ENCODE results near the gene JMJD8. TPM values are rescaled to one million over a fixed set of nuclear protein-coding genes. Genes with fewer than 3 reads are reported as not detected.

JMJD8 gene
- total RNA-seq, 1 donor from 2014 or later = 64.5 TPM

DNA sequence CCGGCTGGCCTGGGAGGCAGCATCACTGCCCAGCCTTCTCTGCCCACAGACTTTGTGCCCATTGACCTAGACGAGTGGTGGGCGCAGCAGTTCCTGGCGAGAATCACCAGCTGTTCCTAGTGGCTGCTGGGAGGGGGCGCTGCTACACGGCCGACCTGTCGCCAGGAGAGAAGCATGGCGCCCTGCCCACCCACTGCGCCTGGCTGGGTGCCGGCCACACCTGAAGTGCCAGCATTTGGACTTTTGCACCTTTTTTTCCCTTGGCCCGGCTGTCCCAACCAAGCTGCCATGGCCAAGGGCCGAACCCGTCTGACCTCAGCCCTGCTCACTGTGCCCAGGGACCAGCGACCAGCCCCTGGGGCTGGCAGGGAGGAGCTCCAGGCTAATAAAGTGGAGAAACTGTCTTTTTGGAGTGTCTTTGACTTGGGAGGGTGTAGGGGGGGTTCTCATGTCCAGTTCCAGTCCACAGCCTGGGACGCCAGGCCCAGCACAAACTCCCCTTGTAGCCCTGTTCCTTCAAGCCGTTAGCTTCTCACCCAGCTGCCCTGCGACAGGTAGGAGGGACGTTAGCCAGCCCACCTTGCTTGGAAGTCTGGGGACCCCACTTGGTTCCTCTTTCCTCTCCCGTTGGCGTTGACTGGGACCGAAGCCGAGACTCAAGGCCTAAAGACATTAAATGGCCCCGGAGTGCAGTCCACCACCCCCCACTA, 35.9 kb downstream of the JMJD8 start:
- Mint-ChIP-seq H3K4me1 (no peaks in the 10 kb centered on the region), H3K27me3 (ENCODE audit: low read depth) (peaks cover 2% of the 10 kb centered on the region), H3K9me3 (no peaks in the 10 kb centered on the region), H3K36me3 (ENCODE audit: low read depth) (no peaks in the 10 kb centered on the region), H3K4me3 (peak overlapping the region; percentile 80), H3K27ac (ENCODE audit: unreplicated experiment) (peak overlapping the region; percentile 50)
- no peak for DNase-seq (ENCODE audit: low read depth, low spot score)
- peak; percentile 49 for TF ChIP-seq CTCF (conservative IDR thresholded peaks at IDR 0.05)

DNA sequence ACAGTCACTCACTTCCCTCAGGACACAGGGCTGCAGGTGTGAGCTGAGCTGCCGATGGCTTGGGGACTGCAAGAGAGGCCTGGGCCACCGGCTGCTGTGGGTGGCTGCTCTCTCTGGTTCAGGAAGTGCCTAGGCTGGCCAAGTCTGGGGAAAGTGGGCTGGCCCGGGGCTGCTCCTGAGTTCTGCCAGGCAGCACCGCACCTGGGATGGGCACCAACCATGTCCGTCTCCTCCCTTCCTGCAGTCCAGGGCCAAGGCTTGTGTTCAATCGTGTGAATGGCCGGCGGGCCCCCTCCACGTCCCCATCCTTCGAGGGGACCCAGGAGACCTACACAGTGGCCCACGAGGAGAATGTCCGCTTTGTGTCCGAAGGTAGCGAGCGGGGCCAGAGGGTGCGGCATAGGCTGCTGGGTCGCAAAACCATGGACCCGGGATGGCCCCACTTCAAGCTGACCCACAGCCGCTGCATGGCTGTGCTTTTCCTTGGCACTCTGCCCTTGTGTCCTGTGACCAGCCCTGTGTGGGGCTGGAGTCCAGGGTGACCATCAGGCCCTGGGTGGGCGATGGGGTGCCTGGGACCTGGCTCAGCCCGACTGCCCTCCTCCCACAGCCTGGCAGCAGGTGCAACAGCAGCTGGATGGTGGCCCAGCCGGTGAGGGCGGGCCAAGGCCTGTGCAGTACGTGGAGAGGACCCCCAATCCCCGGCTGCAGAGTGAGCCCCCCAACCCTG, 36.8 kb downstream of the JMJD8 start:
- Mint-ChIP-seq H3K4me1 (no peaks in the 10 kb centered on the region), H3K36me3 (ENCODE audit: low read depth) (no peaks in the 10 kb centered on the region), H3K27ac (ENCODE audit: unreplicated experiment) (no peak overlapping the region), H3K9me3 (no peaks in the 10 kb centered on the region), H3K27me3 (ENCODE audit: low read depth) (peaks cover 2% of the 10 kb centered on the region), H3K4me3 (peak overlapping the region; percentile 67)
- TF ChIP-seq CTCF (conservative IDR thresholded peaks at IDR 0.05) = no peak
- DNase-seq (ENCODE audit: low read depth, low spot score) = no peak

DNA sequence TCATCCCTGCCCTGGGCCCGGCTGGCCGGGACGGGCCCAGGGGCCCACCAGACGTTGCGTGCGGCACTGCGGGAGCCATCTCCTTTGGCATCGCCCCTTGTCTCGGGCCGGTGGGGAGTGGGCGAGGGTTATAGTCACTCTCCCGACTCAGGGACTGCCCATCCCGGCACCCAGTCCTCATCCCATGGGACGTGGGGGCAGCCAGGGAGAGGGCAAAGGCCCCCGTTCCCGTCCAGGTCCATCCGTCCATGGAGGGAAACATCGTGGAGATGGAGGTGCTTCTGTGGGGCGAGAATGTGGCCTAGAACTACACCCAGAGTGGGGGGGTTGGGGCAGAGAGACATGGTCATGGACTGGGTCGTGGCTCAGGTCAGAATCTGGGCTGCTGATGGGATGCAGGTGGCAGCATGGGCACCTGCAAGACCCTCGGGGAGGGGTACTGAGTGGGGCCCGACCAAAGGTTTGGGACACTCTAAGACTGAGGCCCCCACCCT, 37.4 kb downstream of the JMJD8 start:
- Mint-ChIP-seq H3K36me3 (ENCODE audit: low read depth) (no peaks in the 10 kb centered on the region), H3K4me3 (peak overlapping the region; percentile 67), H3K4me1 (no peaks in the 10 kb centered on the region), H3K27ac (ENCODE audit: unreplicated experiment) (no peak overlapping the region), H3K9me3 (no peaks in the 10 kb centered on the region), H3K27me3 (ENCODE audit: low read depth) (peaks cover 2% of the 10 kb centered on the region)
- no peak for DNase-seq (ENCODE audit: low read depth, low spot score)
- no peak for TF ChIP-seq CTCF (conservative IDR thresholded peaks at IDR 0.05)

- TF ChIP-seq CTCF (conservative IDR thresholded peaks at IDR 0.05) = no peak
- H3K27me3 Mint-ChIP-seq (ENCODE audit: low read depth) = peaks cover 2% of the 10 kb centered on the region
- no peaks in the 10 kb centered on the region for H3K9me3 Mint-ChIP-seq
- H3K4me3 Mint-ChIP-seq = peak overlapping the region; percentile 62
- H3K27ac Mint-ChIP-seq (ENCODE audit: unreplicated experiment) = no peak overlapping the region
- no peak for DNase-seq (ENCODE audit: low read depth, low spot score)
- H3K36me3 Mint-ChIP-seq (ENCODE audit: low read depth) = no peaks in the 10 kb centered on the region
- no peaks in the 10 kb centered on the region for H3K4me1 Mint-ChIP-seq
These were observed 38.1 kb downstream of the JMJD8 start for GRCh38 chr16:645852-646678.

GRCh38 chr16:644556-644955, 39.6 kb downstream of the JMJD8 start:
- Mint-ChIP-seq H3K9me3 (no peaks in the 10 kb centered on the region), H3K27ac (ENCODE audit: unreplicated experiment) (no peak overlapping the region), H3K4me1 (no peaks in the 10 kb centered on the region), H3K36me3 (ENCODE audit: low read depth) (no peaks in the 10 kb centered on the region), H3K4me3 (peak overlapping the region; percentile 76), H3K27me3 (ENCODE audit: low read depth) (peaks cover 2% of the 10 kb centered on the region)
- no peak for DNase-seq (ENCODE audit: low read depth, low spot score)
- no peak for TF ChIP-seq CTCF (conservative IDR thresholded peaks at IDR 0.05)

Data from neural crest cell (in vitro differentiated cells).